OCI-LY1 (cell line): Measurements from ENCODE around the gene DES.

Experiments used
- H2AFZ ChIP-seq: fragments of 200-600 bp; sonication (generic), shearing (Covaris generic); 2 replicates; pipeline ENCODE4 v1.6.0; 2014; ENCODE audit warnings: antibody characterized with exemption, mild to moderate bottlenecking, low read length
- H3F3A ChIP-seq: fragments of 200-600 bp; sonication (generic), shearing (Covaris generic); 2 replicates; pipeline ENCODE4 v1.6.0; 2014; ENCODE audit warnings: mild to moderate bottlenecking, antibody characterized with exemption, low read length, moderate library complexity; ENCODE audit not compliant: insufficient read depth
- H3K27ac ChIP-seq: fragments of 200-600 bp; sonication (generic); 2 replicates; pipeline ENCODE4 v1.5.1; 2014; ENCODE audit warnings: low read length, mixed run types, mild to moderate bottlenecking, low read depth; ENCODE audit not compliant: poor library complexity, severe bottlenecking
- H3K27me3 ChIP-seq: fragments of 200-600 bp; sonication (generic); 2 replicates; pipeline ENCODE4 v1.6.0; 2014; ENCODE audit warnings: antibody characterized with exemption, mild to moderate bottlenecking, low read length, moderate library complexity; ENCODE audit not compliant: insufficient read depth
- H3K36me3 ChIP-seq: fragments of 200-600 bp; sonication (generic); 2 replicates; pipeline ENCODE4 v1.6.1; 2014; ENCODE audit warnings: mild to moderate bottlenecking, antibody characterized with exemption, low read length, moderate library complexity, mixed read lengths; ENCODE audit not compliant: insufficient read depth
- H3K4me1 ChIP-seq: fragments of 200-600 bp; sonication (generic); 2 replicates; pipeline ENCODE4 v1.5.1; 2014; ENCODE audit warnings: mild to moderate bottlenecking, low read length, moderate library complexity; ENCODE audit not compliant: insufficient read depth, severe bottlenecking
- H3K4me2 ChIP-seq: fragments of 200-600 bp; sonication (generic), shearing (Covaris generic); 2 replicates; pipeline ENCODE4 v1.6.1; 2014; ENCODE audit warnings: low read length
- H3K4me3 ChIP-seq: fragments of 200-600 bp; sonication (generic); 2 replicates; pipeline ENCODE4 v1.5.1; 2014; ENCODE audit warnings: low read length, low read depth, mild to moderate bottlenecking, mixed read lengths; ENCODE audit not compliant: poor library complexity, severe bottlenecking
- H3K79me2 ChIP-seq: fragments of 200-600 bp; shearing (Covaris generic); 2 replicates; pipeline ENCODE4 v1.6.1; 2016; ENCODE audit warnings: mixed run types, low read length, mixed read lengths; ENCODE audit not compliant: insufficient read depth
- H3K9ac ChIP-seq: fragments of 200-600 bp; sonication (generic), shearing (Covaris generic); 2 replicates; pipeline ENCODE4 v1.6.1; 2014; ENCODE audit warnings: mild to moderate bottlenecking, low read length, mixed read lengths
- H3K9me2 ChIP-seq: fragments of 200-600 bp; sonication (generic), shearing (Covaris generic); 2 replicates; pipeline ENCODE4 v1.6.1; 2014; ENCODE audit warnings: low read depth, mild to moderate bottlenecking, low read length, mixed read lengths
- H3K9me3 ChIP-seq: fragments of 200-600 bp; shearing (Covaris generic); 2 replicates; pipeline ENCODE4 v1.6.1; 2014; ENCODE audit warnings: low read length, mixed read lengths
- H4K20me1 ChIP-seq: fragments of 200-600 bp; sonication (generic), shearing (Covaris generic); 2 replicates; pipeline ENCODE4 v1.6.0; 2016; ENCODE audit warnings: mild to moderate bottlenecking, low read length; ENCODE audit not compliant: insufficient read depth
- EZH2 ChIP-seq: fragments of 200-600 bp; sonication (generic), shearing (Covaris generic); IDR thresholded peaks from 2 replicates; pipeline ENCODE4 v1.8.0; 2017; ENCODE audit warnings: borderline replicate concordance, mixed run types, mild to moderate bottlenecking, antibody characterized with exemption, low read length, moderate library complexity, mixed read lengths
- TF ChIP-seq, protein P1 (sequence below): fragments of 200-600 bp; sonication (generic), shearing (Covaris generic); IDR thresholded peaks from 2 replicates; pipeline ENCODE4 v1.5.1; 2017; ENCODE audit warnings: mild to moderate bottlenecking, antibody characterized with exemption, low read length, moderate library complexity, mixed read lengths

DES gene

DNA sequence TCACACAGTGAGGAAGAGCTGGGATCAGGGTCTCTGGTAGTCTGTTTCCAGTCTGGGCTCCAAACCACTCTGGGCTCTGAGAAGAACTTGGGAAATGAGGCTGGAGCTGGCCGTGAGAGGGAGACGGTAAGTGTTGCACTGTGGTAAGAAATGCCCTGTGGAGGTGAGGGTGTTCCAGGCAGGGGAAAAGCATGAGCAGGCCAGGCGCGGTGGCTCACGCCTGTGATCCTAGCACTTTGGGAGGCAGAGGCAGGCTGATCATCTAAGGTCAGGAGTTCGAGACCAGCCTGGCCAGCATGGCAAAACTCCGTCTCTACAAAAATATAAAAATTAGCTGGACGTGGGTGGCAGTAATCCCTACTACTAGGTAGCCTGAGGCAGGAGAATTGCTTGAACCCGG, 14.3 kb upstream of the DES start:
- no peak for TF ChIP-seq EZH2
- TF ChIP-seq, protein P1, sequence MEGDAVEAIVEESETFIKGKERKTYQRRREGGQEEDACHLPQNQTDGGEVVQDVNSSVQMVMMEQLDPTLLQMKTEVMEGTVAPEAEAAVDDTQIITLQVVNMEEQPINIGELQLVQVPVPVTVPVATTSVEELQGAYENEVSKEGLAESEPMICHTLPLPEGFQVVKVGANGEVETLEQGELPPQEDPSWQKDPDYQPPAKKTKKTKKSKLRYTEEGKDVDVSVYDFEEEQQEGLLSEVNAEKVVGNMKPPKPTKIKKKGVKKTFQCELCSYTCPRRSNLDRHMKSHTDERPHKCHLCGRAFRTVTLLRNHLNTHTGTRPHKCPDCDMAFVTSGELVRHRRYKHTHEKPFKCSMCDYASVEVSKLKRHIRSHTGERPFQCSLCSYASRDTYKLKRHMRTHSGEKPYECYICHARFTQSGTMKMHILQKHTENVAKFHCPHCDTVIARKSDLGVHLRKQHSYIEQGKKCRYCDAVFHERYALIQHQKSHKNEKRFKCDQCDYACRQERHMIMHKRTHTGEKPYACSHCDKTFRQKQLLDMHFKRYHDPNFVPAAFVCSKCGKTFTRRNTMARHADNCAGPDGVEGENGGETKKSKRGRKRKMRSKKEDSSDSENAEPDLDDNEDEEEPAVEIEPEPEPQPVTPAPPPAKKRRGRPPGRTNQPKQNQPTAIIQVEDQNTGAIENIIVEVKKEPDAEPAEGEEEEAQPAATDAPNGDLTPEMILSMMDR, result no peak
- no peak overlapping the region for H3K4me2 ChIP-seq
- no peaks in the 10 kb centered on the region for H3K9me2 ChIP-seq
- no peak overlapping the region for H2AFZ ChIP-seq
- H3K27me3 ChIP-seq, result no peaks in the 10 kb centered on the region; the same call in 1 of the 2 replicates
- no peaks in the 10 kb centered on the region for H3K4me1 ChIP-seq
- H3K79me2 ChIP-seq, result no peaks in the 10 kb centered on the region
- H3F3A ChIP-seq, result no peaks in the 10 kb centered on the region
- no peak overlapping the region for H3K9ac ChIP-seq
- H3K4me3 ChIP-seq, result no peak overlapping the region
- H3K27ac ChIP-seq, result no peak overlapping the region
- no peaks in the 10 kb centered on the region for H3K36me3 ChIP-seq
- H3K9me3 ChIP-seq, result no peaks in the 10 kb centered on the region
- H4K20me1 ChIP-seq, result no peaks in the 10 kb centered on the region

DNA sequence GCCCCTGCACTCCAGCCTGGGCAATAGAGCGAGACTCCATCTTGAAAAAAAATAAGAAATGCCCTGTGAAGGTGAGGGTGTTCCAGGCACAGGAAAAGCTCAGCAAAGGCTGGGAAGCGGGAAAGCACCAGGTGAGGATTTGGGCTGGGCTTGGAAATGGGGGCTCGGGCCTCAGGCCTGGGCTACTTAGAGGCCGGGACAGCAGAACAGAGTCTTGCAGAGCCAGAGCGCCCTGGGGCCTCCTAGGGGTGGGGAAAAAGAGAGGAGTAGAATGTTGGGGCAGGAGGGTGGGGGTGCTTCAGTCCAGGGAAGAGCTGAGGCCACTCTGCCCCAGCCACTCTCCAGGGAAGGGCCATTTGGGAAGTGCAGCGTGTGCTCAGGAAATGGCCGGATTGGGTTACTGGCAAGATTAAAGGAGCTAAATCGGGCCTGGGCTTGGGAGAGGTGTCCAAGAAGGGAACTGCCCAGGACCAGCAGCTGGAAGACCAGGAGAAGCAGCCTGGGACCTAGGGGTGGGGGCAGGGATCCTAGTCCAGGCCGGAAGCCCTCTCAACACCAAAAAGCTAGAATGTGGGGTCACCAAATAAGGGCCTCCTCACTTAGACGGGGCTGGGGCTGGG, 13.8 kb upstream of the DES start:
- no peaks in the 10 kb centered on the region for H3K9me3 ChIP-seq
- H3K27me3 ChIP-seq, result no peaks in the 10 kb centered on the region; the same call in 1 of the 2 replicates
- no peak overlapping the region for H3K4me3 ChIP-seq
- H4K20me1 ChIP-seq, result no peaks in the 10 kb centered on the region
- H3K27ac ChIP-seq, result no peak overlapping the region
- no peaks in the 10 kb centered on the region for H3F3A ChIP-seq
- no peaks in the 10 kb centered on the region for H3K36me3 ChIP-seq
- no peak for TF ChIP-seq EZH2
- TF ChIP-seq, protein P1, result no peak
- no peaks in the 10 kb centered on the region for H3K4me1 ChIP-seq
- no peak overlapping the region for H2AFZ ChIP-seq
- no peak overlapping the region for H3K9ac ChIP-seq
- H3K9me2 ChIP-seq, result no peaks in the 10 kb centered on the region
- H3K79me2 ChIP-seq, result no peaks in the 10 kb centered on the region
- no peak overlapping the region for H3K4me2 ChIP-seq

DNA sequence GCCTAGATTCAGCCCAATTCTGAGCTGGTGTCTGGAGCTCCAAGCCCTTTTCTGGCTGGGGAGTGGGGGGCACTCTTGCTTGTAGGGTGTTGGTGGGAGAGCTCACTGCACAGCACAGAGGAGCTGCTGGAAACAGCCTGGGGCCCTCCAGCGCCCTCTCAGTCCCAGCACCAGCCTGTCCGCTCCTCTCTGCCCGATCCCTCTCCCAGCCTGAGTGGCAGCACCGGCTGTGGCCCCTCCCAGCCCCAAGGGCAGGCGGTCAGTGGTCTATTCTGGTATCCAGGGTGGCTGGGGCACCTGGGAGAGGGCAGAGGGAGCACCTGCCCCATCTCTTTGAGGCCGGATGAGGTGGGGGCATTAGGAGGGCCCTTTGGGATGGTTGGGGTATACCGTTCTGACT, 13.2 kb upstream of the DES start:
- Histone ChIP-seq H3K9me2 (no peaks in the 10 kb centered on the region), H3K4me2 (no peak overlapping the region), H3K27me3 (no peaks in the 10 kb centered on the region; the same call in 1 of the 2 replicates), H2AFZ (no peak overlapping the region), H3K4me1 (no peaks in the 10 kb centered on the region), H3K36me3 (no peaks in the 10 kb centered on the region), H3K27ac (no peak overlapping the region), H3K9me3 (no peaks in the 10 kb centered on the region), H3F3A (no peaks in the 10 kb centered on the region), H3K9ac (no peak overlapping the region), H3K4me3 (no peak overlapping the region), H3K79me2 (no peaks in the 10 kb centered on the region), H4K20me1 (no peaks in the 10 kb centered on the region)
- TF ChIP-seq EZH2, result no peak
- TF ChIP-seq, protein P1, result no peak
